ENCODE measurements around the gene KCNE4.

The KCNE4 gene

GRCh38 chr2:223036790-223037444 is 15.1 kb upstream of the KCNE4 start:
- no peak for TF ChIP-seq EP300 (IDR thresholded peaks at IDR 0.05; ENCODE audit: borderline replicate concordance)
- no peak for TF ChIP-seq EGR1 (IDR thresholded peaks at IDR 0.05)
- TF ChIP-seq REST (IDR thresholded peaks at IDR 0.05; ENCODE audit: low read depth): no peak
- no peak for TF ChIP-seq TAF1 (IDR thresholded peaks at IDR 0.05; ENCODE audit: low read depth)

- TF ChIP-seq REST (IDR thresholded peaks at IDR 0.05; ENCODE audit: low read depth) (no peak), RAD21 (IDR thresholded peaks at IDR 0.05; ENCODE audit: low read depth) (no peak), CEBPB (IDR thresholded peaks at IDR 0.05) (no peak), YY1 (IDR thresholded peaks at IDR 0.05; ENCODE audit: low read depth) (no peak), EGR1 (IDR thresholded peaks at IDR 0.05) (no peak), TAF1 (IDR thresholded peaks at IDR 0.05; ENCODE audit: low read depth) (no peak), TEAD4 (IDR thresholded peaks at IDR 0.05) (no peak), CREB1 (IDR thresholded peaks at IDR 0.05; ENCODE audit: low read depth) (no peak), TCF12 (IDR thresholded peaks at IDR 0.05; ENCODE audit: low read depth) (no peak)
These were observed 14.6 kb upstream of the KCNE4 start for GRCh38 chr2:223037445-223037800.

- TF ChIP-seq TCF12 (IDR thresholded peaks at IDR 0.05; ENCODE audit: low read depth) (no peak), USF1 (IDR thresholded peaks at IDR 0.05) (no peak), TEAD4 (IDR thresholded peaks at IDR 0.05) (no peak), MAX (IDR thresholded peaks at IDR 0.05) (no peak), FOXM1 (IDR thresholded peaks at IDR 0.05; ENCODE audit: borderline replicate concordance, low read depth) (no peak)
These were observed 12.4 kb upstream of the KCNE4 start for GRCh38 chr2:223039618-223040017.

GRCh38 chr2:223040527-223040926 is 11.5 kb upstream of the KCNE4 start:
- no peak for TF ChIP-seq CREB1 (IDR thresholded peaks at IDR 0.05; ENCODE audit: low read depth)
- no peak for TF ChIP-seq REST (IDR thresholded peaks at IDR 0.05; ENCODE audit: low read depth)

- TF ChIP-seq MAX (IDR thresholded peaks at IDR 0.05) (no peak), RAD21 (IDR thresholded peaks at IDR 0.05; ENCODE audit: low read depth) (no peak), EP300 (IDR thresholded peaks at IDR 0.05; ENCODE audit: borderline replicate concordance) (no peak), CEBPB (IDR thresholded peaks at IDR 0.05) (no peak), NFIC (IDR thresholded peaks at IDR 0.05) (no peak), TEAD4 (IDR thresholded peaks at IDR 0.05) (no peak), CREB1 (IDR thresholded peaks at IDR 0.05; ENCODE audit: low read depth) (no peak), TCF12 (IDR thresholded peaks at IDR 0.05; ENCODE audit: low read depth) (0 out of 2 replicates have a peak, but pooled peaks have one; percentile 23), TAF1 (IDR thresholded peaks at IDR 0.05; ENCODE audit: low read depth) (no peak), YY1 (IDR thresholded peaks at IDR 0.05; ENCODE audit: low read depth) (peak; percentile 26; the same call in 1 of the 2 replicates), USF1 (IDR thresholded peaks at IDR 0.05) (no peak)
These were observed 10.4 kb upstream of the KCNE4 start for GRCh38 chr2:223041527-223042109.

Data from Ishikawa (cell line).